Spleen (tissue), 7 donors: ENCODE data around the gene RPL7A.

Source experiments
- POLR2A ChIP-seq, 3 donors: fragments of 450-650 bp; IDR thresholded peaks; one replicate each; pipeline ENCODE4 v1.5.1; 2017; ENCODE audit warnings: antibody characterized with exemption in 3 of 3, mild to moderate bottlenecking in 1 of 3
- POLR2AphosphoS5 ChIP-seq, 3 donors: sonication (generic); formaldehyde crosslinking; IDR thresholded peaks; one replicate each; pipeline ENCODE4 v1.5.1; 2017; ENCODE audit warnings: antibody characterized with exemption in 3 of 3
- TF ChIP-seq, protein P1 (sequence below), 11 experiments: fragments of 200-600 bp in 7 of 11; fragments of 450-650 bp in 4 of 11; sonication (generic) in 4 of 11; IDR thresholded peaks in 8 of 11; conservative IDR thresholded peaks in 3 of 11; 1 replicate in 7 of 11; 2 replicates in 4 of 11; pipeline versions ENCODE4 v1.4.0 to v1.8.0; 2016 to 2021; ENCODE audit warnings: antibody characterized with exemption in 11 of 11, inconsistent platforms in 4 of 11, mild to moderate bottlenecking in 1 of 11
- donor health status: DM: no; HTN: no; CAD: no; lungs with moderate emphysema.
- donor health status: DM: no; HTN: no; CAD: no.
- donor health status: DM: no; HTN: no; CAD: no.

DNA sequence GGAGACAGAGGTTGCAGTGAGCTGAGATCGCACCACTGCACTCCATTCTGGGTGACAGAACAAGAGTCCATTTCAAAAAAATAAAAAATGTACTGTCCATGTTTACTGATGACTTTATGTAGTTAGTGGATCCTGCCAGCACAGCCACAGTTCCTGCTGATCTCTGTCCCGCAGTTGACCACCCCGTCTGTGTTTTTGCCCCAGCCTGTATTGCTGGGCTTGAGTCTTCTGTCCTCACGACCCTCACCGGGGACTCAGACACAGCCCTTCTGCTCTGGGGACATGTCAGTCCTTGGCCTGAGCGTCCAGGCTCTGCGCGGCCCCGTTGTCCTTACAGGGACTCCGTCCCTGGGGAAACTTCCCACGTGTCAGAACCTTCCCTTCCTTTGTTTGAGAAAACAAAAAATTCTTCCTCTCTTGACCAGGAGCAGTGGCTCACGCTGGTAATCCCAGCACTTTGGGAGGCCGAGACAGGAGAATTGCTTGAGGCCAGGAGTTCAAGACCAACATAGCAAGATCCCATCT lies 26.5 kb upstream of the RPL7A start:
- TF ChIP-seq POLR2AphosphoS5 (IDR thresholded peaks at IDR 0.05): no peak
- TF ChIP-seq, protein P1, sequence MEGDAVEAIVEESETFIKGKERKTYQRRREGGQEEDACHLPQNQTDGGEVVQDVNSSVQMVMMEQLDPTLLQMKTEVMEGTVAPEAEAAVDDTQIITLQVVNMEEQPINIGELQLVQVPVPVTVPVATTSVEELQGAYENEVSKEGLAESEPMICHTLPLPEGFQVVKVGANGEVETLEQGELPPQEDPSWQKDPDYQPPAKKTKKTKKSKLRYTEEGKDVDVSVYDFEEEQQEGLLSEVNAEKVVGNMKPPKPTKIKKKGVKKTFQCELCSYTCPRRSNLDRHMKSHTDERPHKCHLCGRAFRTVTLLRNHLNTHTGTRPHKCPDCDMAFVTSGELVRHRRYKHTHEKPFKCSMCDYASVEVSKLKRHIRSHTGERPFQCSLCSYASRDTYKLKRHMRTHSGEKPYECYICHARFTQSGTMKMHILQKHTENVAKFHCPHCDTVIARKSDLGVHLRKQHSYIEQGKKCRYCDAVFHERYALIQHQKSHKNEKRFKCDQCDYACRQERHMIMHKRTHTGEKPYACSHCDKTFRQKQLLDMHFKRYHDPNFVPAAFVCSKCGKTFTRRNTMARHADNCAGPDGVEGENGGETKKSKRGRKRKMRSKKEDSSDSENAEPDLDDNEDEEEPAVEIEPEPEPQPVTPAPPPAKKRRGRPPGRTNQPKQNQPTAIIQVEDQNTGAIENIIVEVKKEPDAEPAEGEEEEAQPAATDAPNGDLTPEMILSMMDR (IDR thresholded peaks at IDR 0.05 in 8 of 11, conservative IDR thresholded peaks at IDR 0.05 in 3 of 11): no peak
- TF ChIP-seq POLR2A (IDR thresholded peaks at IDR 0.05): no peak
